HEK293 (cell line): ENCODE results near the gene ABT1.

Experiments used
- ATF2 ChIP-seq: fragments of 450-650 bp; formaldehyde crosslinking; IDR thresholded peaks from 2 replicates; pipeline ENCODE4 v1.5.1; 2016; ENCODE audit warnings: missing biosample characterization, missing genetic modification characterization, low read depth
- HIC1 ChIP-seq: fragments of 450-650 bp; formaldehyde crosslinking; IDR thresholded peaks from 2 replicates; pipeline ENCODE4 v1.5.1; 2016; ENCODE audit warnings: missing biosample characterization, missing genetic modification characterization
- REST ChIP-seq: fragments of 450-650 bp; formaldehyde crosslinking; IDR thresholded peaks from 2 replicates; pipeline ENCODE4 v1.5.1; 2016; ENCODE audit warnings: missing biosample characterization, missing genetic modification characterization
- ZBTB8A ChIP-seq: fragments of 450-650 bp; formaldehyde crosslinking; IDR thresholded peaks from 2 replicates; pipeline ENCODE4 v1.5.1; 2016; ENCODE audit warnings: missing biosample characterization, missing genetic modification characterization
- ZNF138 ChIP-seq: fragments of 450-650 bp; formaldehyde crosslinking; IDR thresholded peaks from 2 replicates; pipeline ENCODE4 v1.5.1; 2016; ENCODE audit warnings: missing biosample characterization, missing genetic modification characterization, borderline replicate concordance
- ZNF148 ChIP-seq: fragments of 450-650 bp; formaldehyde crosslinking; IDR thresholded peaks from 2 replicates; pipeline ENCODE4 v1.5.0; 2017; ENCODE audit warnings: missing biosample characterization, missing genetic modification characterization, borderline replicate concordance
- ZNF18 ChIP-seq: fragments of 450-650 bp; formaldehyde crosslinking; IDR thresholded peaks from 2 replicates; pipeline ENCODE4 v1.5.1; 2016; ENCODE audit warnings: missing biosample characterization, missing genetic modification characterization
- ZNF211 ChIP-seq: fragments of 450-650 bp; formaldehyde crosslinking; IDR thresholded peaks from 2 replicates; pipeline ENCODE4 v1.5.1; 2016; ENCODE audit warnings: low read depth, missing biosample characterization, missing genetic modification characterization
- ZNF341 ChIP-seq: fragments of 450-650 bp; formaldehyde crosslinking; IDR thresholded peaks from 2 replicates; pipeline ENCODE4; 2016; ENCODE audit warnings: low read depth, missing biosample characterization, missing genetic modification characterization
- ZNF366 ChIP-seq: fragments of 450-650 bp; formaldehyde crosslinking; conservative IDR thresholded peaks from 2 replicates; pipeline ENCODE4 v1.5.1; 2016; ENCODE audit warnings: missing biosample characterization, missing genetic modification characterization
- ZNF391 ChIP-seq: fragments of 450-650 bp; formaldehyde crosslinking; IDR thresholded peaks from 2 replicates; pipeline ENCODE4 v1.5.1; 2016; ENCODE audit warnings: low read depth, missing biosample characterization, missing genetic modification characterization, borderline replicate concordance
- ZNF488 ChIP-seq: fragments of 450-650 bp; formaldehyde crosslinking; IDR thresholded peaks from 2 replicates; pipeline ENCODE4 v1.5.1; 2016; ENCODE audit warnings: missing biosample characterization, missing genetic modification characterization
- ZNF677 ChIP-seq: fragments of 450-650 bp; IDR thresholded peaks from 2 replicates; pipeline ENCODE4 v1.5.0; 2018; ENCODE audit warnings: missing biosample characterization, mild to moderate bottlenecking, missing genetic modification characterization, moderate library complexity
- ZSCAN16 ChIP-seq: fragments of 450-650 bp; formaldehyde crosslinking; IDR thresholded peaks from 2 replicates; pipeline ENCODE4 v1.5.1; 2016; ENCODE audit warnings: missing biosample characterization, missing genetic modification characterization
- ZXDB ChIP-seq: fragments of 450-650 bp; formaldehyde crosslinking; IDR thresholded peaks from 2 replicates; pipeline ENCODE4 v1.5.1; 2016; ENCODE audit warnings: missing biosample characterization, missing genetic modification characterization
- TF ChIP-seq, protein P1 (sequence below): fragments of 450-650 bp; formaldehyde crosslinking; IDR thresholded peaks from 2 replicates; pipeline ENCODE4 v1.5.1; 2016; ENCODE audit warnings: missing biosample characterization, missing genetic modification characterization
- TF ChIP-seq, protein P2 (sequence below): fragments of 450-650 bp; formaldehyde crosslinking; conservative IDR thresholded peaks from 2 replicates; pipeline ENCODE4 v1.5.1; 2016; ENCODE audit warnings: low read depth, missing biosample characterization, missing genetic modification characterization

Gene ABT1

DNA sequence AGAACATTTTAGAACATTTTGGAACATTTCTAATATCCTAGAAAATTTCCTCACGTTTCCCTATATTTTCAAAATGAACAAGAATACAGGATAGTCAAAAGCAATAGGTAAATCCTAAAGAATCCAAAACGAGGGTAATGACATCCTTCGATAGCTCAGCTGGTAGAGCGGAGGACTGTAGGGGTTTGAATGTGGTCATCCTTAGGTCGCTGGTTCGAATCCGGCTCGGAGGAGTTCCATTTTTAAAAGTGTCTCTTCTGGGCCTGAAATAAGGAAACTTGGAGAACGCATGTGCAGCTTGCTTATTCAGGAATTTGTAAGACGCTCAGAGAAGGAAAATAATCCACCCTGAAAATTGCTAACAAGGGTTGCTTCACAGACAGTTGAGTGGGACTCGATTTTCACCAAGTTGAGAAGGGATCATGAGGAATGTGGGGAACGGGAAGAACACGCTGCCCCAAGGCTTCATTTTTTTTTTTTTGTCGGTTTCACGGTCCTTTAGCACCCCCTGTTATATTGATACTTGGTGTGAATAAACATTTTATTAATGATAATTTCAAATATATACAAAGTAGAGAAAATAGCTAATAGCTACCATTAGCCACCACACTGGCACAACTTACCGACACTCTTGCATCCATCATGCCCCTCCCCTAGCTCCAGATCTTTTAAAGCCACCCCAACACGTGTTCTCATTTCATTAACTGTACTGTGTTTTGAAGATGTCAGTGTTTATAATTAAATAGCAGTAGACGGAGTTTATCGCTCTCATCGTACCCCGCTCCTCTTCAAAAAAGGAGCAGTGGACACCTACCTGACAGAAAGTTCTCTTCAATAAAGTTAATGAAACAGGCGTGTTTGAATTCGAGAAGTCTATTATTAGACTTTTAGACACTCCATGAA is 1.8 kb upstream of the ABT1 start (continued):
- no peak for TF ChIP-seq REST (tag by site-specific recombination)
- TF ChIP-seq, protein P1, sequence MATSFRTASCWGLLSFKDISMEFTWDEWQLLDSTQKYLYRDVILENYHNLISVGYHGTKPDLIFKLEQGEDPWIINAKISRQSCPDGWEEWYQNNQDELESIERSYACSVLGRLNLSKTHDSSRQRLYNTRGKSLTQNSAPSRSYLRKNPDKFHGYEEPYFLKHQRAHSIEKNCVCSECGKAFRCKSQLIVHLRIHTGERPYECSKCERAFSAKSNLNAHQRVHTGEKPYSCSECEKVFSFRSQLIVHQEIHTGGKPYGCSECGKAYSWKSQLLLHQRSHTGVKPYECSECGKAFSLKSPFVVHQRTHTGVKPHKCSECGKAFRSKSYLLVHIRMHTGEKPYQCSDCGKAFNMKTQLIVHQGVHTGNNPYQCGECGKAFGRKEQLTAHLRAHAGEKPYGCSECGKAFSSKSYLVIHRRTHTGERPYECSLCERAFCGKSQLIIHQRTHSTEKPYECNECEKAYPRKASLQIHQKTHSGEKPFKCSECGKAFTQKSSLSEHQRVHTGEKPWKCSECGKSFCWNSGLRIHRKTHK (tag by site-specific recombination), result no peak
- TF ChIP-seq ZNF18, result no peak
- no peak for TF ChIP-seq ZNF488
- 0 out of 2 replicates have a peak, but pooled peaks have one; percentile 30 for TF ChIP-seq ZNF391 (tag by site-specific recombination)
- no peak for TF ChIP-seq ZNF677 (tag by site-specific recombination)
- TF ChIP-seq ZNF138 (tag by site-specific recombination), result no peak
- no peak for TF ChIP-seq ZNF341 (tag by site-specific recombination)
- no peak for TF ChIP-seq ZSCAN16
- TF ChIP-seq ZNF211 (tag by site-specific recombination), result no peak
- TF ChIP-seq ATF2 (tag by site-specific recombination), result no peak
- TF ChIP-seq HIC1 (tag by site-specific recombination), result no peak
- TF ChIP-seq ZNF366 (tag by site-specific recombination), result peak; percentile 47
- no peak for TF ChIP-seq ZNF148 (tag by site-specific recombination)
- TF ChIP-seq, protein P2, sequence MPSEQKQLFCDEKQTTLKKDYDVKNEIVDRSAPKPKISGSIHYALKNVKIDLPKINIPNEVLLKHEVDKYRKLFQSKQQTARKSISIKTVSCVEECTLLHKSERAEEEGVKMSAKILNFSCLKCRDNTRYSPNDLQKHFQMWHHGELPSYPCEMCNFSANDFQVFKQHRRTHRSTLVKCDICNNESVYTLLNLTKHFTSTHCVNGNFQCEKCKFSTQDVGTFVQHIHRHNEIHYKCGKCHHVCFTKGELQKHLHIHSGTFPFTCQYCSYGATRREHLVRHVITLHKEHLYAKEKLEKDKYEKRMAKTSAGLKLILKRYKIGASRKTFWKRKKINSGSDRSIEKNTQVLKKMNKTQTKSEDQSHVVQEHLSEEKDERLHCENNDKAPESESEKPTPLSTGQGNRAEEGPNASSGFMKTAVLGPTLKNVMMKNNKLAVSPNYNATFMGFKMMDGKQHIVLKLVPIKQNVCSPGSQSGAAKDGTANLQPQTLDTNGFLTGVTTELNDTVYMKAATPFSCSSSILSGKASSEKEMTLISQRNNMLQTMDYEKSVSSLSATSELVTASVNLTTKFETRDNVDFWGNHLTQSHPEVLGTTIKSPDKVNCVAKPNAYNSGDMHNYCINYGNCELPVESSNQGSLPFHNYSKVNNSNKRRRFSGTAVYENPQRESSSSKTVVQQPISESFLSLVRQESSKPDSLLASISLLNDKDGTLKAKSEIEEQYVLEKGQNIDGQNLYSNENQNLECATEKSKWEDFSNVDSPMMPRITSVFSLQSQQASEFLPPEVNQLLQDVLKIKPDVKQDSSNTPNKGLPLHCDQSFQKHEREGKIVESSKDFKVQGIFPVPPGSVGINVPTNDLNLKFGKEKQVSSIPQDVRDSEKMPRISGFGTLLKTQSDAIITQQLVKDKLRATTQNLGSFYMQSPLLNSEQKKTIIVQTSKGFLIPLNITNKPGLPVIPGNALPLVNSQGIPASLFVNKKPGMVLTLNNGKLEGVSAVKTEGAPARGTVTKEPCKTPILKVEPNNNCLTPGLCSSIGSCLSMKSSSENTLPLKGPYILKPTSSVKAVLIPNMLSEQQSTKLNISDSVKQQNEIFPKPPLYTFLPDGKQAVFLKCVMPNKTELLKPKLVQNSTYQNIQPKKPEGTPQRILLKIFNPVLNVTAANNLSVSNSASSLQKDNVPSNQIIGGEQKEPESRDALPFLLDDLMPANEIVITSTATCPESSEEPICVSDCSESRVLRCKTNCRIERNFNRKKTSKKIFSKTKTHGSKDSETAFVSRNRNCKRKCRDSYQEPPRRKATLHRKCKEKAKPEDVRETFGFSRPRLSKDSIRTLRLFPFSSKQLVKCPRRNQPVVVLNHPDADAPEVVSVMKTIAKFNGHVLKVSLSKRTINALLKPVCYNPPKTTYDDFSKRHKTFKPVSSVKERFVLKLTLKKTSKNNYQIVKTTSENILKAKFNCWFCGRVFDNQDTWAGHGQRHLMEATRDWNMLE (tag by site-specific recombination), result no peak
- peak; percentile 29; the same call in 1 of the 2 replicates for TF ChIP-seq ZBTB8A (tag by site-specific recombination)
- peak; percentile 60 for TF ChIP-seq ZXDB
